HG03139 (cell line): Measurements from ENCODE around the gene OR1L4.

Experiments used
- ATAC-seq: cut with Tn5 transposase; IDR thresholded peaks from one replicate; pipeline ENCODE4 v1.9.1; 2021; ENCODE audit not compliant: unreplicated experiment

Gene OR1L4, protein sequence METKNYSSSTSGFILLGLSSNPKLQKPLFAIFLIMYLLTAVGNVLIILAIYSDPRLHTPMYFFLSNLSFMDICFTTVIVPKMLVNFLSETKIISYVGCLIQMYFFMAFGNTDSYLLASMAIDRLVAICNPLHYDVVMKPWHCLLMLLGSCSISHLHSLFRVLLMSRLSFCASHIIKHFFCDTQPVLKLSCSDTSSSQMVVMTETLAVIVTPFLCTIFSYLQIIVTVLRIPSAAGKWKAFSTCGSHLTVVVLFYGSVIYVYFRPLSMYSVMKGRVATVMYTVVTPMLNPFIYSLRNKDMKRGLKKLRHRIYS

DNA sequence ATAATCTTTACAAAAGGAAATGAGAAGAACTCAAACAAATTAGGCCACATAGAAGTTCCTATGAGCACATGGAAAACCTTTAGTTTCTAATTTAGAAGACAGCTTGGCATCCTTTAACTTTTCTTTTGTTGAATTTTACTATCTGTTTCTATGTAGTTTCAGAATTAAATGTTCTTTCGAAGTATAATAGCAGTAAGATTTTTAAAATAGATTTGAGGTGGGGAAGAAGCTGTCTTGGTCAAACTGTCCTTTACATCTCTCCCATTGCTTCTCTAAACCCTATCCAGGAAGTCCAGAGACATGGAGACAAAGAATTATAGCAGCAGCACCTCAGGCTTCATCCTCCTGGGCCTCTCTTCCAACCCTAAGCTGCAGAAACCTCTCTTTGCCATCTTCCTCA, at the start of gene OR1L4:
TSS of gene OR1L4 (plus strand) at position 301 of the 400 bp plus-strand sequence. CDS start at position 301, 0 bp downstream.
- ATAC-seq = no peak

DNA sequence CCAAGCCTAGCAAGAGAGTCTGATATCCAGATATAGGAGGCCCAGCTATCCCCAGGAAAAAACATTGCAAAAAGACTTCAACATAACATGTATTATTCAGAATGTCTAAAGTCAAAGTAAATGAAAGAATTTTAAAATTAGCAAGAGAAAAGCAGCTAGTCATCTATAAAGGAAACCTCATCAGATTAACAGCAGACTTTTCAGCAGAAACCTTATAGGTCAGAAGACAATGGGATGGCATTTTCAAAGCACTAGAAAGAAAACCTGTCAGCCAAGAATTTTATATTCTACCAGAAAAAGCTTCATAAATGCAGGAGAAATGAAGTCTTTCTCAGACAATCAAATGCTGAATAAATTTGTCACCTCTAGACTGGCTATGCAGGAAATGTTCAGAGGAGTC, 38.9 kb upstream of the OR1L4 start:
- ATAC-seq = no peak

DNA sequence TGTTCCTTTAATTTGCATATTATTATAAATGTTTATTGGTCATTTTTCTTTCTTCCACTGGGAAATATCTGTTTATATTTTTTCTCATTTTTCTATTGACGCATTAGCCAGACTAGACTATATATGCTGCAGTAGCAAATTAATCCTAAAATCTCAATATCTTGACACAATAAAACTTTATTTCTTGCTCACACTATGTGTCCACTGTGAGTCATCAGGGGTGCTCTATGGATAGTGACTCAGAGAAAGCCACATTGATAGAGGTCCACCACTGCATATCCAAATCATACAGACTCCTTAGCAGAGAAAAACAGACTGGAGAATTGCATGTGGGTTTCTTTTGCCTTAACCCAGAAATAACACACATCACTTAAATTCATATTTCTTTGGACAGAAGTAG, 28.1 kb upstream of the OR1L4 start:
- ATAC-seq = no peak

GRCh38 chr9:122718038-122718437, 5.8 kb upstream of the OR1L4 start:
- ATAC-seq = no peak

DNA sequence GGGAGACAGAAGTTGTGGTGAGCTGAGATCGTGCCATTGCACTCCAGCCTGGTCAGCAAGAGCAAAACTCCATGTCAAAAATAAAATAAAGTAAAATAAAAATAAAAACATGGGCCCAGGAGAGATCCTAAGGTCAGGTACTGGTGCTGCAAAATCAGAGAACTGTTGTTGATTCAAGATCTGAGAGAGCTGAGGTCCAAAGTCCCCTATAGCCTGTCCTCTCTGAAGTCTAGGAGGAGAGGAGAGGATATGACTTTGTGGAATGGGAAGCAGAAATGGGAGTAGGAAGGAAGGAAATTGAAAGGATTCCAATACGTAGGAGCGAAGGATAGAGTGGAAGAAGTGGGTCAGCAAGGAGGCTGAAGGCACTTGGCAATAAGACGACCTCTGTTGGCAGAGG, 4.6 kb upstream of the OR1L4 start:
- no peak for ATAC-seq

DNA sequence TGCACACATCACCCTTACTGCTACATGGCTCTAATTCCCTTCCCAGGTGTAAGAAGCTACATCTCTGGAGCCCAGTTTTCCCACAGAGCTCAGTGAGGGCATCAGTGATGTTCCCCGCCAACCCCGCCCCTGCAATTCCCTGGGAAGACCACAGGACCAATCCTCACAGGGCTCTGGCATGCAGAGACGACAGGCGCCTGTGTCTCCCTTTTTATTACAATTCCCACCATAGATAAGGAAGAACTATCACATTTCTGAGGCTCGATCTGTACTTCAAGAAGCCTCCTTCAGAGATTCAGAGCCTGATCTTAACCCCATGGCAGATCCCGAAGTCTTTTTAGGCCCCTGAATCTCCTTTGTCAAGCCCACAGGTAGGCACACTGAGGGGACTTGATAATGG, 18.2 kb downstream of the OR1L4 start, which contains the start of gene OR1L6:
TSS of gene OR1L6 (plus strand) at position 301 of the 400 bp plus-strand sequence. CDS start 7,545 bp downstream, outside the sequence.
- no peak for ATAC-seq

DNA sequence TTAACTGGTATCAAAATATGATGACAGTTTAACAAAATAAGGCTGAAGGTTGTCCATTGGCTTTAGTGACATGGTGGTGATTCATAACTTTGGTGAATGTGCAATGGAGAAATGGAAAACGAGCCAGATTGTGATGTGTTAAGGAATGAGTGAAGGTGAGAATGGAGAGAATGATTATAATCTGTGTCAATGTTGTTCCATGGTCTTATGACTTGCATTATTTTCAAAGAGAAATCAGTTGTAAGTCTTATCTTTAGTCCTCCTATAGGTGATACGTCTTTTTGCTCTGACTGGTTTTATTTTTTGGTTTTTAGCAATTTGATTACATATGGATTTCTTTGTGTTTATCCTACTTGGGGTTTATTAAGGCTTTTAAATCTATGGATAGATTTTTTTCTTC, 31.0 kb downstream of the OR1L4 start:
- no peak for ATAC-seq

DNA sequence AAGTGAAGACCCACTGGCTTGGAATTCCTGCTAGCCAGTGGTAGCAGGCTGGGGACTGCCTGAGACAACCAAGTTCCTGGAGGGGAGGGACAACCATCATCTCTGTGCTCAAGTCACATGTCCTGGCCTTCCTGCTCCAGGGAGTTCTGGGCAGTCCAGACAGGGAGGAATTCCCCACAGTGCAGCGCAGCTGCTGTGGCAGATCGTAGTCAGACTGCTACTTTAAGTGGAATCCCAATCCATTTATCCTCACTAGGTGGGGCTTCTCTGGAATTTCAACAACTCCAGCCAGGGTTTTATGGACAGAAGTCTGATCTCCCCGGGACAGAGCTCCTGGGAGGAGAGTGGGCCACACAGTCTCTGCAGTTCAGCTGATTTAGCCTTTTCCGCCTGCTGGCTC, 44.0 kb downstream of the OR1L4 start:
- no peak for ATAC-seq
